Parathyroid adenoma (tissue), 2 donors: Measurements from ENCODE around the gene XPC.

Experiments used
- H2AFZ ChIP-seq: fragments of 300-600 bp; sonication (generic); one replicate; pipeline ENCODE4 v1.7.0; 2017; ENCODE audit warnings: antibody characterized with exemption, mild to moderate bottlenecking
- H3K27ac ChIP-seq: fragments of 300-600 bp; sonication (generic); one replicate; pipeline ENCODE4 v1.7.0; 2017
- H3K27me3 ChIP-seq: fragments of 300-600 bp; sonication (generic); one replicate; pipeline ENCODE4 v1.7.0; 2017; ENCODE audit warnings: low read length; ENCODE audit not compliant: control insufficient read depth, insufficient read depth
- H3K36me3 ChIP-seq: fragments of 300-600 bp; sonication (generic); one replicate; pipeline ENCODE4 v1.7.0; 2017; ENCODE audit warnings: low read length; ENCODE audit not compliant: control insufficient read depth, insufficient read depth
- H3K4me1 ChIP-seq: fragments of 300-600 bp; sonication (generic); one replicate; pipeline ENCODE4 v1.7.0; 2017; ENCODE audit warnings: control low read depth
- H3K4me2 ChIP-seq: fragments of 300-600 bp; sonication (generic); one replicate; pipeline ENCODE4 v1.7.0; 2017; ENCODE audit warnings: low read length
- H3K4me3 ChIP-seq: fragments of 300-600 bp; sonication (generic); one replicate; pipeline ENCODE4 v1.7.0; 2017; ENCODE audit warnings: low read depth, low read length
- H3K79me2 ChIP-seq: fragments of 300-600 bp; sonication (generic); one replicate; pipeline ENCODE4 v1.7.0; 2017; ENCODE audit warnings: control low read depth
- H3K9ac ChIP-seq: fragments of 300-600 bp; sonication (generic); one replicate; pipeline ENCODE4 v1.7.0; 2017; ENCODE audit warnings: mild to moderate bottlenecking
- H3K9me3 ChIP-seq: fragments of 300-600 bp; sonication (generic); one replicate; pipeline ENCODE4 v1.7.0; 2017; ENCODE audit warnings: low read length; ENCODE audit not compliant: control insufficient read depth
- TF ChIP-seq, protein P1 (sequence below): fragments of 300-600 bp; sonication (generic); IDR thresholded peaks from one replicate; pipeline ENCODE4 v1.7.0; 2017; ENCODE audit warnings: antibody characterized with exemption, mild to moderate bottlenecking
- donor health status: primary hyperparathyroidism.

Gene XPC

DNA sequence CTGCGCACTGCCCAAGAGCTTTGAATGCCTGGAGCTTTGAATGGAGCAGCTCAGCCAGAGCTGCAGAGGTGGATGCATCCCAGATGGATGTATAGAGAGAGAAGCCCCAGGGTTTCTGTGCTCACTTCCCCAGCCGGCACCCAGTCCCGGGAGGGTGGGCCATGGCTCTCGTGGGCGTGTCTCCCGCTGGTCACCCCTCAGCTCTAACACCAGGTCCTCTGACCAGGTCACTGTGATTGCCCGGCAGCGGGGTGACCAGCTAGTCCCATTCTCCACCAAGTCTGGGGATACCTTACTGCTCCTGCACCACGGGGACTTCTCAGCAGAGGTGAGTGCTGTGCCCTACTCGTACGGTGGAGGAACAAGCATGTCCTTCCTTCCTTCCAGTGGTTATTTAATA is 42.8 kb downstream of the XPC start:
- Histone ChIP-seq H3K36me3 (no peaks in the 10 kb centered on the region), H3K79me2 (peaks cover 3% of the 10 kb centered on the region), H3K9me3 (no peaks in the 10 kb centered on the region), H3K27me3 (no peaks in the 10 kb centered on the region), H2AFZ (no peak overlapping the region), H3K4me3 (no peak overlapping the region), H3K4me1 (no peaks in the 10 kb centered on the region), H3K9ac (no peak overlapping the region), H3K27ac (no peak overlapping the region), H3K4me2 (no peak overlapping the region)
- TF ChIP-seq, protein P1, sequence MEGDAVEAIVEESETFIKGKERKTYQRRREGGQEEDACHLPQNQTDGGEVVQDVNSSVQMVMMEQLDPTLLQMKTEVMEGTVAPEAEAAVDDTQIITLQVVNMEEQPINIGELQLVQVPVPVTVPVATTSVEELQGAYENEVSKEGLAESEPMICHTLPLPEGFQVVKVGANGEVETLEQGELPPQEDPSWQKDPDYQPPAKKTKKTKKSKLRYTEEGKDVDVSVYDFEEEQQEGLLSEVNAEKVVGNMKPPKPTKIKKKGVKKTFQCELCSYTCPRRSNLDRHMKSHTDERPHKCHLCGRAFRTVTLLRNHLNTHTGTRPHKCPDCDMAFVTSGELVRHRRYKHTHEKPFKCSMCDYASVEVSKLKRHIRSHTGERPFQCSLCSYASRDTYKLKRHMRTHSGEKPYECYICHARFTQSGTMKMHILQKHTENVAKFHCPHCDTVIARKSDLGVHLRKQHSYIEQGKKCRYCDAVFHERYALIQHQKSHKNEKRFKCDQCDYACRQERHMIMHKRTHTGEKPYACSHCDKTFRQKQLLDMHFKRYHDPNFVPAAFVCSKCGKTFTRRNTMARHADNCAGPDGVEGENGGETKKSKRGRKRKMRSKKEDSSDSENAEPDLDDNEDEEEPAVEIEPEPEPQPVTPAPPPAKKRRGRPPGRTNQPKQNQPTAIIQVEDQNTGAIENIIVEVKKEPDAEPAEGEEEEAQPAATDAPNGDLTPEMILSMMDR = no peak

DNA sequence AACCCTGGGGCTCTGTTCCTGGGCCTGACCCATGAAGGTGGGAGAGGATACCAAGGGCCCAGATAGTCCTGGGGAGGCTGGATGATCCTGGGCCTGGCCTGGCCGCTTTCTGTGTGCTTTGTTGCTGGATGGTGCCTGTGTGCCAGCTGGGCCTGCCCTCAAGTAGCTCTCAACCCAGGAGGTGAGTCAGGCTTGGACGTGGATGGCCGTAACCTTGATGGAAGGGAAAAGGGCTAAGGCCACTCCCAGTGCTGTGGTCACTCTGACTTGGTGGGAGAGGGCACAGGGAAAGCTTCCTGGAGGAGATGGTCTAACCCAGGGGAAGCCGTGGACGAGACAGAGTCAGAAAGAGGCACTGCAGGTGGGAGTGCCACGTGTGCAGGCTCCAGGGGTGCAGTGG is 44.1 kb downstream of the XPC start:
- Histone ChIP-seq H3K27me3 (no peaks in the 10 kb centered on the region), H3K9ac (no peak overlapping the region), H3K4me2 (no peak overlapping the region), H3K27ac (no peak overlapping the region), H3K4me1 (no peaks in the 10 kb centered on the region), H3K4me3 (no peak overlapping the region), H2AFZ (no peak overlapping the region), H3K79me2 (peaks cover 11% of the 10 kb centered on the region), H3K36me3 (no peaks in the 10 kb centered on the region), H3K9me3 (no peaks in the 10 kb centered on the region)
- TF ChIP-seq, protein P1 = no peak

DNA sequence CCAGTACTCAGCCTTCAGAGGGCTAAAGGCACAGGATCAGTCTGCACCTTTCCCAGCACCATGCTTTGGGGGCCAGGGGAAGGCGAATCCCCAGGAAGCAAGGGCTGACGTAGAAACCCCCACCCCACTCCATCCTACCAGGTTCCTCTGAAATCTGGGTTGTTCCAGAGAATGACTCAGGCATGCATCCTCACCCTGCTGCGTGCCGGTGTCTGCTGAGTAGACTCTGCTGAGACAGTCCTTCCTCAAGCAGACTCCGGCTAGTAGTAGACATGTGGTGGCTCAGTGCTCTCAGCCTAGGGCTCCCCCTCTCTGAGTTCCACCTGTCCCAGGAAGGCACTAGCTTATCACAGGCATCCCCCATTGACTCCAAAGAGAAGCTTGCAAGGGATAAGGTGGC is 44.5 kb downstream of the XPC start:
- no peaks in the 10 kb centered on the region for H3K27me3 ChIP-seq
- H3K9ac ChIP-seq = no peak overlapping the region
- no peaks in the 10 kb centered on the region for H3K9me3 ChIP-seq
- H3K4me3 ChIP-seq = no peak overlapping the region
- no peaks in the 10 kb centered on the region for H3K36me3 ChIP-seq
- H2AFZ ChIP-seq = no peak overlapping the region
- TF ChIP-seq, protein P1 = no peak
- H3K27ac ChIP-seq = no peak overlapping the region
- peaks cover 13% of the 10 kb centered on the region for H3K79me2 ChIP-seq
- H3K4me1 ChIP-seq = no peaks in the 10 kb centered on the region
- no peak overlapping the region for H3K4me2 ChIP-seq

DNA sequence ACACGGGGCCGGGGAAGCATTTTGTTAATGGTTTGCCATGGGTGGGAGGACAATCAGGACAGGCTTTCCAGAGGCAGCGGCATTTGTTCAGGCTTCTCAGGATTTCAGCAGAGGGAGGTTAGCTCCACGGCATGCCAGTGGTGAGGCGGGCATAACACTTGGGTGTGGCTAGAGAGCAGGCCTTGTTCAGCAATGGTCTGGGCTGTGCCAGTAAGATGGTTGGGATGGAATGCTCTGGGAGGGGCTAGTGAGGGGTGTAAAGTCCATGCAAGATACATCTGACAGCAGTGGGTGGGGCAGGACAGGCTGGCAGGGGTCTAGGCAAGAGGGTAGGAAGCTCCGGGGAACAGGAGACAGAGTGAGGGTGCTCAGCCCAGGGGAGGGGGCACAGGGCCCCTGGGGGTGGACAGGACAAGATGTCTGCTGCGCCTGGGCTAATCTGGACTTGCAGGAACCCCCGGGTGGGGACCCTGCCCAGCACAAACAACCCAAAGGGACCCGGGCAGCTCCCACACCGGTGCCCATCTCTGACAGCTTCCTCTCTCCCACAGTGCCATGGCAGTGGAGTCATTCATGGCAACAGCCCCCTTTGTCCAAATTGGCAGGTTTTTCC is 45.1 kb downstream of the XPC start:
- H3K4me1 ChIP-seq = no peaks in the 10 kb centered on the region
- no peaks in the 10 kb centered on the region for H3K9me3 ChIP-seq
- no peak overlapping the region for H3K9ac ChIP-seq
- H3K4me3 ChIP-seq = no peak overlapping the region
- H3K4me2 ChIP-seq = no peak overlapping the region
- TF ChIP-seq, protein P1 = no peak
- H3K79me2 ChIP-seq = peaks cover 19% of the 10 kb centered on the region
- no peak overlapping the region for H2AFZ ChIP-seq
- no peaks in the 10 kb centered on the region for H3K27me3 ChIP-seq
- no peaks in the 10 kb centered on the region for H3K36me3 ChIP-seq
- H3K27ac ChIP-seq = no peak overlapping the region

DNA sequence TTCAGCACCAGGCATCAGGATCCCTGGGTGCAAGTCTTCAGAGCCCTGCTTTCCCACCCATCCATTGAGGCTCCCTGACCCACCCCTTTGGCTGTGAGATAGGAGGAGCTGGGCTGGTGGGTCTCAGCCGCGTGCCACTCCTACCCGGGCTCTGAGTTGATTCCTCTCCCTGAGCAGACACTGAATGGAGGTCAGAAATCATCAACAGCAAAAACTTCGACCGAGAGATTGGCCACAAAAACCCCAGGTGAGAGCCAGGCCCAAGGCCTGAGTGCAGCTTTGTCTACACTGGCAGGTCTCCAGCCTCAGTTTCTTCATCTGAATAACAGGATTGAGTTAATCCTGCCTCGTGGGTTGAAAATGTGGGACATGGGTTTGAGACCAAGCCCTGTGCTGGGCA is 45.7 kb downstream of the XPC start:
- Histone ChIP-seq H3K4me3 (no peak overlapping the region), H3K9me3 (no peaks in the 10 kb centered on the region), H3K4me2 (no peak overlapping the region), H3K27ac (no peak overlapping the region), H3K79me2 (peaks cover 25% of the 10 kb centered on the region), H2AFZ (no peak overlapping the region), H3K9ac (no peak overlapping the region), H3K4me1 (no peaks in the 10 kb centered on the region), H3K36me3 (no peaks in the 10 kb centered on the region), H3K27me3 (no peaks in the 10 kb centered on the region)
- TF ChIP-seq, protein P1 = no peak
